ENCODE data around the gene CX3CR1. TPM values are rescaled to one million over a fixed set of nuclear protein-coding genes. Genes with fewer than 3 reads are reported as not detected.

CX3CR1 gene
- total and polyA plus RNA-seq, 10 of the 15 experiments (the other 5 are each of a cell fraction or from before 2014, with no cell fraction given): 0.05 to 0.53 (median 0.15) TPM

DNA sequence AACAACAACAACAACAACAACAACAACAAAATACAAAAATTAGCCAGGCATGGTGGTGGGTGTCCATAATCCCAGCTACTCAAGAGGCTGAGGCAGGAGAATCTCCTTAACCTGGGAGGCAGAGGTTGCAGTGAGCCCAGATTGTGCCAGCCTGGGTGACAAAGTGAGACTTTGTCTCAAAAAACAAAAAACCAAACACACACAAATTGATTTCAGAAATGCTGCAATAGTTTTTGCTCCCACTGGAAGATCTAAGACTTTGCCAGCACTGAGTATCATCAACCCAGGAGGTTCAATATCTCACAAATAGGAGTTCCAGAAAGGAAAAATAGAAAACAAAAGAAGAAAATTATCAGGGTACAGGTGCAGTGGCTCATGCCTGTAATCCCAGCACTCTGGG lies 33.5 kb upstream of the CX3CR1 start (continued):
- TF ChIP-seq BRCA1 (IDR thresholded peaks at IDR 0.05; ENCODE audit: low read depth, low read length) (no peak), BACH1 (IDR thresholded peaks at IDR 0.05; ENCODE audit: borderline replicate concordance) (no peak)

DNA sequence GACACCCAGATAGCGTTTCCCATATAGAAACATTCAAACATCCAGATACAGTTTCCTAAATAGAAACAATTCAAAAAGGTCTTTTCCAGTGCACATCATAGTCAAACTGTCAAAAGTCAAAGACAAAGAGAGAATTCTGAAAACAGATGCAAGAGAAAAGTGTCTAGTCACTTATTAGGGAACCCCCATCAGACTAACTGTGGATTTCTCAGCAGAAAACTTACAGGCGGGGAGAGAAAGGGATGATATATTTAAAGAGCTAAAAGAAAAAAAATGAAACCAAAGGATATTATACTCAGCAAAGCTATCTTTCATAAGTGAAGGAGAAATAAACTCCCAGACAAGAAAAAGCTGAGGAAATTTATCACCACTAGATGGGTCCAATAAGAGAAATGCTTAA lies 22.3 kb upstream of the CX3CR1 start:
- FAIRE-seq: no peak
- Histone ChIP-seq H3K36me3 (ENCODE audit: control insufficient read depth in 2 of 2, insufficient read depth in 2 of 2, low read length in 1 of 2) (no peaks in the 10 kb centered on the region), H4K20me1 (ENCODE audit: control insufficient read depth, insufficient read depth) (no peaks in the 10 kb centered on the region), H3K9me3 (replicated peaks; ENCODE audit: control insufficient read depth, insufficient read depth, low read length) (peaks cover 15% of the 10 kb centered on the region), H3K27me3 (replicated peaks in 1 of 2; ENCODE audit: control insufficient read depth in 2 of 2, insufficient read depth in 2 of 2, low read length in 1 of 2) (no peaks in the 10 kb centered on the region), H3K27ac (ENCODE audit: control insufficient read depth, insufficient read depth) (no peak overlapping the region), H3K4me3 (no peak overlapping the region), H3K4me2 (ENCODE audit: control insufficient read depth, insufficient read depth) (no peak overlapping the region), H3K79me2 (ENCODE audit: control insufficient read depth, insufficient read depth, low read length) (no peaks in the 10 kb centered on the region), H3K4me1 (ENCODE audit: control insufficient read depth, insufficient read depth, low read length) (no peaks in the 10 kb centered on the region), H2AFZ (ENCODE audit: control insufficient read depth, low read depth, low read length) (no peak overlapping the region), H3K9ac (ENCODE audit: control insufficient read depth, insufficient read depth, low read length) (no peak overlapping the region)
- 74% methylated on average over 2 of the region's 2 CpGs for WGBS (ENCODE audit: insufficient coverage, insufficient replicate concordance, low lambda C conversion rate, missing lambda C conversion rate)
- no peak for ATAC-seq
- intact Hi-C loops (cut with micrococcal nuclease; ENCODE audit: unreplicated experiment): no loop called here
- SMC1A ChIA-PET (ENCODE audit: uncharacterized antibody, unreplicated experiment): interaction anchor here (0.6 kb wide), 1 partner anchor 49 kb away, joined by 3 read pairs; no protein-coding TSS in a partner anchor
- DNase-seq (ENCODE audit: low read depth, low spot score): no peak
- TF ChIP-seq PAX5 (IDR thresholded peaks at IDR 0.05; ENCODE audit: borderline replicate concordance, low read depth, low read length) (no peak), EGR1 (IDR thresholded peaks at IDR 0.05; ENCODE audit: borderline replicate concordance in 1 of 2, low read depth in 2 of 2, low read length in 2 of 2) (no peak), NFYB (IDR thresholded peaks at IDR 0.05; ENCODE audit: insufficient read depth, low read depth, low read length) (no peak)
- POLR2A ChIA-PET: no interaction called here
- BruUV-seq (replicated peaks): no TSS peak
- in situ Hi-C loops (cut with MboI): no loop called here
- RAD21 ChIA-PET (ENCODE audit: unreplicated experiment): no interaction called here
- CTCF ChIA-PET: interaction anchor here (1.0 to 1.6 kb wide), 3 partner anchors 10 to 85 kb away, joined by 3 to 6 read pairs (median 5); no protein-coding TSS in a partner anchor

DNA sequence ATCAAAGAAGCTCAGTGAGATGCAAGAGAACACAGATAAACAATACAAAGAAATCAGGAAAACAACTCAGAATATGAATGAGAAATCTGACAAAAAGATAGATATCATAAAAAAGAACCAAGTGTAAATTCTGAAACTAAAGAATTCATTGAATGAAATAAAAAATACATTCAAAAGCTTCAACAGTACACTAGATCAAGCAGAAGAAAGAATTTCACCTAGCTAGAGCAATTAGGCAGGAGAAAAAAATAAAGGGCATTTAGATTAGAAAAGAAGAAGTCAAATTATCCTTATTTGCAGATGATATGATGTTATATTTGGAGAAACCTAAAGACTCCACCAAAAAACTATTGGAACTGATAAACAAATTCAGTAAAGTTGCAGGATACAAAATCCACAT lies 19.4 kb upstream of the CX3CR1 start:
- no peak for FAIRE-seq
- Histone ChIP-seq H3K4me2 (ENCODE audit: control insufficient read depth, insufficient read depth) (no peak overlapping the region), H3K36me3 (ENCODE audit: control insufficient read depth in 2 of 2, insufficient read depth in 2 of 2, low read length in 1 of 2) (no peaks in the 10 kb centered on the region), H4K20me1 (ENCODE audit: control insufficient read depth, insufficient read depth) (no peaks in the 10 kb centered on the region), H3K9ac (ENCODE audit: control insufficient read depth, insufficient read depth, low read length) (no peak overlapping the region), H3K9me3 (replicated peaks; ENCODE audit: control insufficient read depth, insufficient read depth, low read length) (peaks cover 15% of the 10 kb centered on the region), H3K27ac (ENCODE audit: control insufficient read depth, insufficient read depth) (no peak overlapping the region), H3K4me1 (ENCODE audit: control insufficient read depth, insufficient read depth, low read length) (peaks cover 25% of the 10 kb centered on the region), H3K27me3 (replicated peaks in 1 of 2; ENCODE audit: control insufficient read depth in 2 of 2, insufficient read depth in 2 of 2, low read length in 1 of 2) (no peaks in the 10 kb centered on the region), H3K79me2 (ENCODE audit: control insufficient read depth, insufficient read depth, low read length) (no peaks in the 10 kb centered on the region), H3K4me3 (no peak overlapping the region), H2AFZ (ENCODE audit: control insufficient read depth, low read depth, low read length) (no peak overlapping the region)
- ATAC-seq: no peak
- ChIA-PET POLR2A (no interaction called here), CTCF (interaction anchor here (1.1 kb wide), 1 partner anchor 9 kb away, joined by 4 read pairs; no protein-coding TSS in a partner anchor), SMC1A (ENCODE audit: uncharacterized antibody, unreplicated experiment) (interaction anchor here (0.8 to 1.1 kb wide), 2 partner anchors 22 to 49 kb away, joined by 3 read pairs; no protein-coding TSS in a partner anchor), RAD21 (ENCODE audit: unreplicated experiment) (no interaction called here)
- BruUV-seq (replicated peaks): no TSS peak
- in situ Hi-C loops (cut with MboI): loop anchor here (5.0 kb wide), 1 partner anchor 83 kb away; the partner anchor contains the start of gene SLC25A38
- no peak for DNase-seq (ENCODE audit: low read depth, low spot score)
- intact Hi-C loops (cut with micrococcal nuclease; ENCODE audit: unreplicated experiment): loop anchor here (2.0 kb wide), 1 partner anchor 16 kb away; no protein-coding TSS in a partner anchor
- TF ChIP-seq RAD51 (IDR thresholded peaks at IDR 0.05) (no peak), PML (IDR thresholded peaks at IDR 0.05; ENCODE audit: low read length) (no peak), POLR2AphosphoS5 (IDR thresholded peaks at IDR 0.05; ENCODE audit: low read length) (no peak), MYC (IDR thresholded peaks at IDR 0.05; ENCODE audit: insufficient read depth, insufficient read length, insufficient replicate concordance, low read length, severe bottlenecking) (no peak), CHD1 (IDR thresholded peaks at IDR 0.05; ENCODE audit: low read depth, low read length) (no peak), HDAC6 (IDR thresholded peaks at IDR 0.05; ENCODE audit: unreplicated experiment) (no peak), EP300 (IDR thresholded peaks at IDR 0.05; ENCODE audit: borderline replicate concordance in 1 of 2, control insufficient read depth in 1 of 2, low read depth in 2 of 2, low read length in 2 of 2) (no peak)
- TF ChIP-seq, protein P1, sequence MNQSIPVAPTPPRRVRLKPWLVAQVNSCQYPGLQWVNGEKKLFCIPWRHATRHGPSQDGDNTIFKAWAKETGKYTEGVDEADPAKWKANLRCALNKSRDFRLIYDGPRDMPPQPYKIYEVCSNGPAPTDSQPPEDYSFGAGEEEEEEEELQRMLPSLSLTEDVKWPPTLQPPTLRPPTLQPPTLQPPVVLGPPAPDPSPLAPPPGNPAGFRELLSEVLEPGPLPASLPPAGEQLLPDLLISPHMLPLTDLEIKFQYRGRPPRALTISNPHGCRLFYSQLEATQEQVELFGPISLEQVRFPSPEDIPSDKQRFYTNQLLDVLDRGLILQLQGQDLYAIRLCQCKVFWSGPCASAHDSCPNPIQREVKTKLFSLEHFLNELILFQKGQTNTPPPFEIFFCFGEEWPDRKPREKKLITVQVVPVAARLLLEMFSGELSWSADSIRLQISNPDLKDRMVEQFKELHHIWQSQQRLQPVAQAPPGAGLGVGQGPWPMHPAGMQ (IDR thresholded peaks at IDR 0.05; ENCODE audit: borderline replicate concordance): no peak
- TF ChIP-seq, protein P2, sequence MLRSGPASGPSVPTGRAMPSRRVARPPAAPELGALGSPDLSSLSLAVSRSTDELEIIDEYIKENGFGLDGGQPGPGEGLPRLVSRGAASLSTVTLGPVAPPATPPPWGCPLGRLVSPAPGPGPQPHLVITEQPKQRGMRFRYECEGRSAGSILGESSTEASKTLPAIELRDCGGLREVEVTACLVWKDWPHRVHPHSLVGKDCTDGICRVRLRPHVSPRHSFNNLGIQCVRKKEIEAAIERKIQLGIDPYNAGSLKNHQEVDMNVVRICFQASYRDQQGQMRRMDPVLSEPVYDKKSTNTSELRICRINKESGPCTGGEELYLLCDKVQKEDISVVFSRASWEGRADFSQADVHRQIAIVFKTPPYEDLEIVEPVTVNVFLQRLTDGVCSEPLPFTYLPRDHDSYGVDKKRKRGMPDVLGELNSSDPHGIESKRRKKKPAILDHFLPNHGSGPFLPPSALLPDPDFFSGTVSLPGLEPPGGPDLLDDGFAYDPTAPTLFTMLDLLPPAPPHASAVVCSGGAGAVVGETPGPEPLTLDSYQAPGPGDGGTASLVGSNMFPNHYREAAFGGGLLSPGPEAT (IDR thresholded peaks at IDR 0.05; ENCODE audit: low read depth): no peak
